Natural killer cell (primary cell): Measurements from ENCODE around the gene CES4A. TPM values are rescaled to one million over a fixed set of nuclear protein-coding genes. Genes with fewer than 3 reads are reported as not detected.

Source experiments
- ATAC-seq, 3 donors: fragments of 150-1000 bp in 2 of 3; fragments of 200-7000 bp in 1 of 3; cut with Tn5 transposase; 1 replicate in 1 of 3; 2 replicates in 2 of 3; pipeline ENCODE4 v1.10.0; 2021; ENCODE audit warnings: mild to moderate bottlenecking in 2 of 3, moderate library complexity in 2 of 3
- DNase-seq, 2 donors: peaks; one replicate each; pipeline versions ENCODE4 v3.0.0 to v3.0.0-alpha.2; 2013 to 2021; ENCODE audit warnings: mixed read lengths in 1 of 2
- H3K27ac ChIP-seq: one replicate; pipeline ENCODE4 v1.5.1; 2013; ENCODE audit warnings: mild to moderate bottlenecking, low read length
- H3K27me3 ChIP-seq: one replicate; pipeline ENCODE4 v1.6.1; 2013; ENCODE audit warnings: low read length; ENCODE audit not compliant: control insufficient read depth, insufficient read depth
- H3K36me3 ChIP-seq: one replicate; pipeline ENCODE4 v1.6.1; 2013; ENCODE audit warnings: low read length; ENCODE audit not compliant: control insufficient read depth, insufficient read depth
- H3K4me1 ChIP-seq: one replicate; pipeline ENCODE4 v1.6.1; 2013; ENCODE audit warnings: low read length; ENCODE audit not compliant: control insufficient read depth, insufficient read depth
- H3K4me3 ChIP-seq: one replicate; pipeline ENCODE4 v1.5.1; 2013; ENCODE audit warnings: low read length
- H3K9me3 ChIP-seq: one replicate; pipeline ENCODE4 v1.6.1; 2013; ENCODE audit warnings: low read length; ENCODE audit not compliant: control insufficient read depth, insufficient read depth
- H3K27ac Mint-ChIP-seq, 2 donors: one replicate each; pipeline ENCODE4 v1.8.0; 2022; ENCODE audit warnings: mild to moderate bottlenecking in 2 of 2, mixed read lengths in 2 of 2, moderate library complexity in 1 of 2
- H3K27me3 Mint-ChIP-seq, 2 donors: one replicate each; pipeline ENCODE4 v1.8.0; 2022; ENCODE audit warnings: low read depth in 2 of 2, mixed read lengths in 2 of 2
- H3K36me3 Mint-ChIP-seq: one replicate; pipeline ENCODE4 v1.8.0; 2022; ENCODE audit warnings: mixed read lengths
- H3K4me1 Mint-ChIP-seq, 2 donors: one replicate each; pipeline ENCODE4 v1.8.0; 2022; ENCODE audit warnings: mixed read lengths in 2 of 2
- H3K4me3 Mint-ChIP-seq: one replicate; pipeline ENCODE4 v1.8.0; 2022; ENCODE audit warnings: mild to moderate bottlenecking, moderate library complexity, mixed read lengths
- H3K9me3 Mint-ChIP-seq, 2 donors: one replicate each; pipeline ENCODE4 v1.8.0; 2022; ENCODE audit warnings: mixed read lengths in 2 of 2
- WGBS: methylation state at CpG from one replicate; pipeline ENCODE4 v1.1.7; 2013; ENCODE audit warnings: missing lambda C conversion rate; ENCODE audit not compliant: insufficient coverage; 5-methylcytosine and 5-hydroxymethylcytosine counted together
- intact Hi-C: fragments of 100-400 bp; cut with micrococcal nuclease; formaldehyde crosslinking; loops from one replicate; pipeline ENCODE4 v1.14.2; 2022
- total RNA-seq, 4 donors: library from RNA; stranded (reverse); fragments of 120-200 nt in 1 of 4; gene quantifications; one replicate each; pipeline versions ENCODE4 v1.2.3 to v1.2.4, GENCODE V29; 2013 to 2022
- TF ChIP-seq, protein P1 (sequence below): fragments of 200-600 bp; IDR thresholded peaks from one replicate; pipeline ENCODE4 v1.8.0; 2022; ENCODE audit warnings: antibody characterized with exemption

Gene CES4A
- total RNA-seq, 3 donors from 2014 or later (not counting 1 experiment from before 2014, with no cell fraction given) = 7.5 to 9.0 (median 8.8) TPM

- Mint-ChIP-seq H3K36me3 (peaks cover 7% of the 10 kb centered on the region), H3K27ac (no peak overlapping the region), H3K9me3 (no peaks in the 10 kb centered on the region), H3K4me1 (peaks cover 23 to 28% of the 10 kb centered on the region in 2 donors), H3K4me3 (peak overlapping the region; percentile 45), H3K27me3 (peaks cover 32 to 38% of the 10 kb centered on the region in 2 donors)
- Histone ChIP-seq H3K4me3 (no peak overlapping the region), H3K36me3 (no peaks in the 10 kb centered on the region), H3K4me1 (peaks cover 20% of the 10 kb centered on the region), H3K27ac (no peak overlapping the region), H3K9me3 (no peaks in the 10 kb centered on the region), H3K27me3 (peaks cover 33% of the 10 kb centered on the region)
- ATAC-seq (no peak), DNase-seq (no peak)
- intact Hi-C loops = no loop called here
- 56% methylated on average over 2 of the region's 2 CpGs for WGBS
- TF ChIP-seq, protein P1, sequence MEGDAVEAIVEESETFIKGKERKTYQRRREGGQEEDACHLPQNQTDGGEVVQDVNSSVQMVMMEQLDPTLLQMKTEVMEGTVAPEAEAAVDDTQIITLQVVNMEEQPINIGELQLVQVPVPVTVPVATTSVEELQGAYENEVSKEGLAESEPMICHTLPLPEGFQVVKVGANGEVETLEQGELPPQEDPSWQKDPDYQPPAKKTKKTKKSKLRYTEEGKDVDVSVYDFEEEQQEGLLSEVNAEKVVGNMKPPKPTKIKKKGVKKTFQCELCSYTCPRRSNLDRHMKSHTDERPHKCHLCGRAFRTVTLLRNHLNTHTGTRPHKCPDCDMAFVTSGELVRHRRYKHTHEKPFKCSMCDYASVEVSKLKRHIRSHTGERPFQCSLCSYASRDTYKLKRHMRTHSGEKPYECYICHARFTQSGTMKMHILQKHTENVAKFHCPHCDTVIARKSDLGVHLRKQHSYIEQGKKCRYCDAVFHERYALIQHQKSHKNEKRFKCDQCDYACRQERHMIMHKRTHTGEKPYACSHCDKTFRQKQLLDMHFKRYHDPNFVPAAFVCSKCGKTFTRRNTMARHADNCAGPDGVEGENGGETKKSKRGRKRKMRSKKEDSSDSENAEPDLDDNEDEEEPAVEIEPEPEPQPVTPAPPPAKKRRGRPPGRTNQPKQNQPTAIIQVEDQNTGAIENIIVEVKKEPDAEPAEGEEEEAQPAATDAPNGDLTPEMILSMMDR = no peak
These were observed 38.0 kb upstream of the CES4A start for GRCh38 chr16:66950437-66950836.

DNA sequence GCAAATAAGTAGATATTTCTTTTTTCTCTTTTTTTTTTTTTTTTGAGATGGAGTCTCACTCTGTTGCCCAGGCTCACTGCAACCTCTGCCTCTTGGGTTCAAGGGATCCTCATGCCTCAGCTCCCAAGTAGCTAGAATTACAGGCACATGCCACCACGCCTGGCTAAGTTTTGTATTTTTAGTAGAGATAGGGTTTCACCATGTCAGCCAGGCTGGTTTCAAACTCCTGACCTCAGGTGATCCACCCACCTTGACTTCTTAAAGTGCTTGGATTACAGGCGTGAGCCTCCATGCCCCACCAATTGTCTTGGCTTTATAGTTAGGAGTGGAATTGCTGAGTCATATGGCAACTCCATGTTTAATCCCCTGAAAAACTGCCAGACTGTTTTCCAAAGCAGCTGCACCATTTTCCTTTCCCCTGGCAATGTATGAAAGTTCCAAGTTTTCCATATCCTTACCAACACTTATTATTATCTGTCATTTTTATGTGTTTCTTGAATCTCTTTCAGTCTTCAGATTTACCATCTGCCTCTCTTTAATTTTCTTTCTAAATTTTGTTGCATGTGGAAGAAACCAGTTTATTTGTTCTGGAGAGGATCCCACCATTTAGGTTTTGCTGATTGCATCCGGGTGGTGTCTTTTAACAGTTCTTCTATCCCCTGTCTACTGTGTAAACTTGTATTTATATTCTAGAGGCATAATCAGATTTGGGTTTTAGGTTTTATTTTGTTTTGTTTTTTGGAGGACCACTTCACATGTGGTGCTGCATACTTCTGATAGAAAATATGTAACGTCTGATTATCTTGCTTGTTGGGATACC is 37.2 kb upstream of the CES4A start:
- H3K4me1 ChIP-seq = peaks cover 20% of the 10 kb centered on the region
- ATAC-seq = no peak
- no peak overlapping the region for H3K27ac ChIP-seq
- no peaks in the 10 kb centered on the region for H3K36me3 ChIP-seq
- WGBS = 64% methylated on average over 3 of the region's 4 CpGs
- peaks cover 23 to 28% of the 10 kb centered on the region in 2 donors for H3K4me1 Mint-ChIP-seq
- H3K4me3 ChIP-seq = no peak overlapping the region
- peaks cover 33% of the 10 kb centered on the region for H3K27me3 ChIP-seq
- H3K27ac Mint-ChIP-seq = no peak overlapping the region
- TF ChIP-seq, protein P1 = no peak
- H3K9me3 ChIP-seq = no peaks in the 10 kb centered on the region
- intact Hi-C loops = loop anchor here (1.0 kb wide), 1 partner anchor 56 kb away; no protein-coding TSS in a partner anchor
- H3K4me3 Mint-ChIP-seq = no peak overlapping the region
- H3K36me3 Mint-ChIP-seq = peaks cover 7% of the 10 kb centered on the region
- no peak for DNase-seq
- peaks cover 32 to 38% of the 10 kb centered on the region in 2 donors for H3K27me3 Mint-ChIP-seq
- H3K9me3 Mint-ChIP-seq = no peaks in the 10 kb centered on the region

GRCh38 chr16:66952430-66953110 is 35.8 kb upstream of the CES4A start:
- Mint-ChIP-seq H3K27ac (no peak overlapping the region), H3K9me3 (no peaks in the 10 kb centered on the region), H3K4me1 (peaks cover 16 to 18% of the 10 kb centered on the region in 2 donors), H3K36me3 (peaks cover 7% of the 10 kb centered on the region), H3K4me3 (no peak overlapping the region), H3K27me3 (peaks cover 34 to 38% of the 10 kb centered on the region in 2 donors)
- Histone ChIP-seq H3K36me3 (no peaks in the 10 kb centered on the region), H3K27ac (no peak overlapping the region), H3K9me3 (no peaks in the 10 kb centered on the region), H3K4me3 (no peak overlapping the region), H3K27me3 (peaks cover 33% of the 10 kb centered on the region), H3K4me1 (peaks cover 17% of the 10 kb centered on the region)
- TF ChIP-seq, protein P1 = no peak
- intact Hi-C loops = no loop called here
- ATAC-seq (no peak), DNase-seq (no peak)
- WGBS = 83% methylated on average over 7 of the region's 7 CpGs
